ENCODE data around the gene P2RX2.

GRCh38 chr12:132575661-132576060, 42.9 kb upstream of the P2RX2 start:
- TF ChIP-seq TEAD4 (IDR thresholded peaks at IDR 0.05) (no peak), EGR1 (IDR thresholded peaks at IDR 0.05) (no peak), EP300 (IDR thresholded peaks at IDR 0.05; ENCODE audit: borderline replicate concordance) (no peak), CREB1 (IDR thresholded peaks at IDR 0.05; ENCODE audit: low read depth) (no peak), TCF12 (IDR thresholded peaks at IDR 0.05; ENCODE audit: low read depth) (no peak), FOXM1 (IDR thresholded peaks at IDR 0.05; ENCODE audit: borderline replicate concordance, low read depth) (no peak), MAX (IDR thresholded peaks at IDR 0.05) (no peak), ZBTB7A (IDR thresholded peaks at IDR 0.05; ENCODE audit: low read depth) (no peak), YY1 (IDR thresholded peaks at IDR 0.05; ENCODE audit: low read depth) (no peak), USF1 (IDR thresholded peaks at IDR 0.05) (no peak)

Measured in Ishikawa (cell line).